A673 (cell line): ENCODE results near the gene DPM2.

Experiments
- CTCF ChIP-seq: fragments of 300-800, 200-600 bp; sonication (generic); conservative IDR thresholded peaks from 2 replicates; pipeline ENCODE4 v1.5.1; 2017; ENCODE audit warnings: low read depth, mild to moderate bottlenecking, antibody characterized with exemption, low read length, moderate library complexity, mixed read lengths
- EZH2 ChIP-seq: fragments of 200-600 bp; sonication (generic); IDR thresholded peaks from 2 replicates; pipeline ENCODE4 v1.6.1; 2017; ENCODE audit warnings: borderline replicate concordance, low read depth, mild to moderate bottlenecking, mixed read lengths, antibody characterized with exemption, low read length; ENCODE audit not compliant: poor library complexity, severe bottlenecking

GRCh38 chr9:127979333-127980059 lies 41.8 kb upstream of the DPM2 start:
- no peak for TF ChIP-seq CTCF
- TF ChIP-seq EZH2, result no peak
